ENCODE data around the gene ACD.

The ACD gene

GRCh38 chr16:67662653-67663010 lies 2.6 kb upstream of the ACD start:
- DNase-seq (ENCODE audit: low read depth in 2 of 3, low spot score in 1 of 3): no peak

DNA sequence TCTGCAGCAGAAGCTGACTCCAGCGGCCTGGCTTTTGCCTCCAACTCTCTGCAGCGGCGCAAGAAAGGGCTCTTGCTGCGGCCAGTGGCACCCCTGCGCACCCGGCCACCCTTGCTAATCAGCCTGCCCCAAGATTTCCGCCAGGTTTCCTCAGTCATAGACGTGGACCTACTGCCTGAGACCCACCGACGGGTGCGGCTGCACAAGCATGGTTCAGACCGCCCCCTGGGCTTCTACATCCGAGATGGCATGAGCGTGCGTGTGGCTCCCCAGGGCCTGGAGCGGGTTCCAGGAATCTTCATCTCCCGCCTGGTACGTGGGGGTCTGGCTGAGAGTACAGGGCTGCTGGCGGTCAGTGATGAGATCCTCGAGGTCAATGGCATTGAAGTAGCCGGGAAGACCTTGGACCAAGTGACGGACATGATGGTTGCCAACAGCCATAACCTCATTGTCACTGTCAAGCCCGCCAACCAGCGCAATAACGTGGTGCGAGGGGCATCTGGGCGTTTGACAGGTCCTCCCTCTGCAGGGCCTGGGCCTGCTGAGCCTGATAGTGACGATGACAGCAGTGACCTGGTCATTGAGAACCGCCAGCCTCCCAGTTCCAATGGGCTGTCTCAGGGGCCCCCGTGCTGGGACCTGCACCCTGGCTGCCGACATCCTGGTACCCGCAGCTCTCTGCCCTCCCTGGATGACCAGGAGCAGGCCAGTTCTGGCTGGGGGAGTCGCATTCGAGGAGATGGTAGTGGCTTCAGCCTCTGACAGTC lies 2.0 kb upstream of the ACD start:
- DNase-seq (ENCODE audit: low read depth in 2 of 3, low spot score in 1 of 3): no peak

DNA sequence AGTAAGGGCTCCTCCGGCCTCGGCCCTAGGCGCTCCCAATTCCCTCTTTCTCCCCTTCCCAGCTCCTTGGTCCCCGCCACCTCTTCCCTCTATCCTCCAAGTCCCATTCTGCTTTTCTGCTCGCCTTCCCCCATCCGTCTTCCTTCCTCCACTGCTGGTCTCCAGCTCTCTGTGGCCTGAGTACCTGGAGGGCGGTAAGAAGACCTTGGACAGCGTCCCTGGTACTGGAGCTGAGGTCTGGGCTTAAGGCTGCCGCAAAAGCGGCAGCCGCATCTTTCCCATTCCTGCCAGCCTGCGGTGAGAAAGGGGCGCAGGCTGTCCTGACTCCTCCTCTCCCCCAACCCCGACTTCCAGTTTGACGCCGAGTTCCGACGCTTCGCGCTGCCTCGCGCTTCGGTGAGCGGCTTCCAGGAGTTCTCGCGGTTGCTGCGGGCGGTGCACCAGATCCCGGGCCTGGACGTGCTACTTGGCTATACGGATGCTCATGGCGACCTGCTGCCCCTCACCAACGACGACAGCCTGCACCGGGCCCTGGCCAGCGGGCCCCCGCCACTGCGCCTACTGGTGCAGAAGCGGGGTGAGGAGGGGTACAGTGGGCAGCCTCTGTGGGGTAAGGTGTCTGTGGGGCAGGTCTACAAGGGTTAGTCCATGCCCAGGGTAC lies 1.2 kb upstream of the ACD start:
- DNase-seq (ENCODE audit: low read depth in 2 of 3, low spot score in 1 of 3): no peak

- peak; percentile 91 to 95 (median 95) for DNase-seq (ENCODE audit: low read depth in 2 of 3, low spot score in 1 of 3)
These were observed 536 bp upstream of the ACD start, which contains the start of gene PARD6A for GRCh38 chr16:67660564-67661028. Gene PARD6A (plus strand): TSS chr16:67660960. CDS start chr16:67661039, 79 bp downstream.

DNA sequence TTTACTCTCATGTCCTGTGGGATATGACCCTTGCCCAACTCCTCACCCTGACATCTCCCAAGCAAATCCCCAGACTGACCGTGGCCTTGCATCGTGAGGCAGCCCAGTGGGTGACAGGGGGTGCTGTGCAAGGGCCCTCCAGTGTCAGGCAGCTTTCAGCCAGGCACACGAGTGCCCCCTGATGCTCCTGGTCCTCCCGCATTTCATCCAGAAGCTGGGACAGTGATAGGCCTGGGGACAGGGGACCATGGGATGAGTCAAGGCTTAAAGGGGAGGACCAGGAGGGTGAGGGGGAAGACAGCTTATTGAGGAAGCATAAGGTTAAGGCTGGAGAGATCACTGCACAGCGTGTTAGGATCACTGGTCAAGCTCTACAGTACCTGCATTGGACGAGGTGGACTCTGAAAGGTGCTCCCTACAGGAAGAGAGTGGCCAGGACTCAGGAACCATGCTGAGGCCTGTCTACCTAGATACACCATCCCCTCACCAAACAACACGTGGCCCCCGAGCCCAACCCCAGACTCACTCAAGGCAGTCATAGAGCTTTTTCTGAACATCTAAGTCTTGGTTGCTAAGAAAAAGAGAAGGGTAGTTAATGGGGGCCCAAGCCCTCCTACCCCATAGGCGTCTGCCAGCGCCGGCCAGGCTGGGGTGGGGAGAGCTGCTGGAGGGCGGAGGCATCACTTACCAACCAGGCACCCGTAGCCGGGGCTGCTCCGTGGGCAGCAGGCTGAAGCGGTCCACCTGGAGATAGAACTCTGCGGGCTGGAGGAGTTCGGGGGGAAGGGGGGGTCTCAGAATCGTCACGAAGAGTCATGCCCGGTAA lies 998 bp downstream of the ACD start:
- no peak for DNase-seq (ENCODE audit: low read depth in 2 of 3, low spot score in 1 of 3)

DNA sequence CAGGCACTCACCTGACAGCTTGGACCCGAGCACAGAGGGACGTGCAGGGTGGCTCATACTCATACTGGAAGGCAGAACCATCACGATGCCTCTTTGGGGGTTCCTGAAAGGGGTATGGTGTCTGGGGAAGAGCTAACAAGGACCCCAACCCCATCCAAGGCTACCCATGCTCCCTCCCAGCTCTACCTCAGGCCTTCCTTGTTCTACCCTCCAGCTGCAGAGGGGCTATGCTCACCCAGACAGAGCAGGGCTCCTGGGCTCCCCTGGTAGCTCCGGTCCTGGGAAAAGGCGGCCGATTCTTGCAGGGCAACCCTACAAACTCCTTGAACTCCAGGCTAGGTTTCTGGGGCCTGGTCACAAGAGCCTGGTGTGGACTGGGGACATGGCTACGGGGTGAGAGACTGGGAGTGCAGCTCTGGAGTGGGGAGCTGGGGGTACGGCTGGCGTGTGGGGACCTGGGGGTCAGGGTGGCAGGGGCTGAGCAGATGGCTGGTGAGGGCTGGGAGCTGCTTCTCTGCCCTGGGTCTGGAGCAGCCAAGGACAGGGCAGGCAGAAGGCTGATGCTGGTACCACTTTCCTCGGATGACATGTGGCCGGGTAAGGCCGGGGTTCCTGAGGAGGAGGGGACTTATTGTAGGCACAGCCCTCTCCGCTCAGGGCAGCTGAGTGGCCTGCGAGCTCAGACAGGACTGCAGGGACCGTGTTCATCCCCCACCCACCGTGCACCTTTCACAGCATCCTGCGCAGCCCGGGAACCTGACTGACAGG lies 2.1 kb downstream of the ACD start:
- no peak for DNase-seq (ENCODE audit: low read depth in 2 of 3, low spot score in 1 of 3)

DNA sequence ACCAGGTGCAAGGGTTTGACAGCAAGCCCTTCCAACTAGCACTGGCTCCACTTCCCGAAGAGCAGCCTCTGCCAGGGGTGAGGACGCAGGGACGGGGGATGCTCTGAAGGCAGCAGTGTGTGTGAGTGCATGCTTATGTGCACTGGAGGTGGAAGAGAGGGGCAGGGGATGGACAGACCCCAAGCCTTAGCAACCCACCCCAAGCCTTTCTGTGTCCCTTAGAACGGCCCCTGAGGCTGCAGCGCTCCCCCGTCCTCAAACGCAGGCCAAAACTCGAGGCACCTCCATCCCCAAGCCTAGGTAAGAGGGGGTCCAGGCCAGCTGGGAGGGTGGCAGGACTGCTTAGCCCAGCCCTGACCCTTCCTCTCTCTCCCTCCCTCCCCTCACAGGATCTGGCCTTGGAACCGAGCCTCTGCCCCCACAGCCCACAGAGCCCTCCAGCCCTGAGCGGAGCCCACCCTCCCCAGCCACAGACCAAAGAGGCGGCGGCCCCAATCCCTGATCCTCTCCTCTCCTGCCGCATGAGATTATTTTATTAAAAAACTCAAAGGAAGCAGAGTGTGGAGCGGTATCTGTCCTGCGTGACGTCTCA lies 2.9 kb downstream of the ACD start:
- DNase-seq (ENCODE audit: low read depth in 2 of 3, low spot score in 1 of 3): no peak

DNA sequence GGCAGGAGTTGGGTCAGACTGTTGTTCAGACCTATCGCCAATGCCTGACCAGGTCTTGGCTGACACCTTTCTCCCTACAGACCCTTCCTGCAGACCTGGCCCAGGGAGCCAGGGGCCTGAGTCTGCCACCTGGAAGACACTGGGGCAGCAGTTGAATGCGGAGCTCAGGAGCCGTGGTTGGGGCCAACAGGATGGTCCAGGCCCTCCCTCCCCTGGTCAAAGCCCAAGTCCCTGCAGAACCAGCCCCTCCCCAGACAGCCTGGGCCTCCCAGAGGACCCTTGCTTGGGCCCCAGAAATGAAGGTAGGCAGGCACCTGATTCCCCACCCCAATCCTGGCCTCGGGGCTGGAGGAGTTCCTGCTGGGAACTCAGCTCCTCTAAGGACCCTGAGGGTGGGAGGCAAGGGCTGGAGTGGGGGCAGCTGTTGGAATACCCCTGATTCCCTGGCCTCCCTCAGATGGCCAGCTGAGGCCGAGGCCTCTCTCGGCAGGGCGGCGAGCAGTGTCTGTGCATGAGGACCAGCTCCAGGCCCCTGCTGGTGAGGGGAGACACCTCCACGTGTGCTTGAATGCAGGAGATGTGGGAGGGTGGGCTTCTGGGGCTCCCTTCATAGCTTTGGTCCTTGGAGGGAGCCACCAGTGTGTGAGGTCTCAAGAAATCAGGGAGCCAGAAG lies 3.6 kb downstream of the ACD start:
- no peak for DNase-seq (ENCODE audit: low read depth in 2 of 3, low spot score in 1 of 3)

- no peak for DNase-seq (ENCODE audit: low read depth in 2 of 3, low spot score in 1 of 3)
These were observed 4.7 kb downstream of the ACD start for GRCh38 chr16:67655363-67655762.

- DNase-seq (ENCODE audit: low read depth in 2 of 3, low spot score in 1 of 3): no peak
These were observed 5.6 kb downstream of the ACD start for GRCh38 chr16:67654403-67654911.

GRCh38 chr16:67653789-67654402 lies 6.2 kb downstream of the ACD start:
- DNase-seq (ENCODE audit: low read depth in 2 of 3, low spot score in 1 of 3): no peak

- no peak for DNase-seq (ENCODE audit: low read depth in 2 of 3, low spot score in 1 of 3)
These were observed 6.8 kb downstream of the ACD start for GRCh38 chr16:67653128-67653788.

DNA sequence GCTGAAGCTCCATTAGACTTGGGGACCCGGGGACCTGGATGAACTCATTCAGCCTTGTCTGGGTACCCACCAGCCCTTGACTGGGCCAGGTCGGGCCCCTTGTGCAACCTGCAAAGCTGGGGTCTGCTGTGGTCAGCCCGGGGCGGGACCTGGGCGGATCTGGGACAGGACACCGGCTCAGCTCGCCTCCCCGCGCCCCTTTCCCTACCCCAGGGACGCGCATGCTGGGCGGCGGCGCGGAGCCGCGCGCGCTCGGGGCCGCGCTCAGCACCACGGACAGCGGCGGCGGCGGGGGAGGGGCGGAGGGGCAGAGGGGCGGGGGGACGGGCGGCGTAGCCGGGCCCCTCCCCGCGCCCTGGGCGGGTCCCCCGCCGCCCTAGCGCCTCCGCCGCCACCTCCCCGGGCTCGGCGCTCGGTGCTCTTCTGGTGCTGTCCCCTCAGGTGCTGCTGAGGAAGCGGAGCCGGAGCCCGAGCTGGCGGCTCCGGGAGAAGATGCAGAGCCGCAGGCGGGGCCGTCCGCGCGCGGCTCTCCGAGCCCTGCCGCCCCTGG lies 7.4 kb downstream of the ACD start:
- DNase-seq (ENCODE audit: low read depth in 2 of 3, low spot score in 1 of 3): no peak

GRCh38 chr16:67651847-67652246 lies 8.2 kb downstream of the ACD start:
- DNase-seq (ENCODE audit: low read depth in 2 of 3, low spot score in 1 of 3): no peak

DNA sequence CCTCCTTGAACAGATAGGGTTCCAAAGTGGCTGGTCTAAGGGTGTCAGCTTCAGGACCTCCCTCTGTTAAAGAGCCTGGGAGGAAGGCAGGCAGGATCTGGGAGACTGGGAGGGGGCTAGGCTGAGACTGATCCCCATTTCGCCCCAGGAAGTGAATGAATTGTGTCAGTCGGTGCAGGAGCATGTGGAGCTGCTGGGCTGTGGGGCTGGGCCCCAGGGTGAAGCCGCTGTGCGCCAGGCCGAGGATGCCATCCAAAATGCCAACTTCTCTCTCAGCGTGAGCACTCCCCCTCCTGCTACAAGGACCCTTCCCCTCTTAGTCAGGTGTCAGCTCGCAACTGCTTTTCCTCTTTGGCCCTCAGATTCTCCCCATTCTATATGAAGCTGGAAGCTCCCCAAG lies 9.0 kb downstream of the ACD start:
- DNase-seq (ENCODE audit: low read depth in 2 of 3, low spot score in 1 of 3): no peak

- DNase-seq (ENCODE audit: low read depth in 2 of 3, low spot score in 1 of 3): no peak
These were observed 10.0 kb downstream of the ACD start for GRCh38 chr16:67650023-67650422.

DNA sequence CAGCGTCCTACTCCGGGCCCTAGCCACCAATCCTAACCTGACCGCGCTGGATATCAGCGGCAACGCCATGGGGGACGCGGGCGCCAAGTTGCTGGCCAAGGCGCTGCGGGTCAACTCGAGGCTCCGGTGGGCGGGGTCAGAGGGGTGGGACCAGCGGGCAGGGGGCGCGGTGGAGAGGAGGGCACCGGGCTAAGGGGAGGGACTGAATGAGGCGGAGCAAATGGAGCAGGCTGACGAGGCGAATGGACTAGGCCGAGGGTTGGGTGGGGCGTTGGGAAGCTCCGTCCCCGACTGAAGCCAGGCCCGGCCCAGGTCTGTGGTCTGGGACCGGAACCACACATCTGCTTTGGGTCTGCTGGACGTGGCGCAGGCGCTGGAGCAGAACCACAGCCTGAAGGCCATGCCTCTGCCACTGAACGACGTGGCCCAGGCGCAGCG lies 10.5 kb downstream of the ACD start:
- no peak for DNase-seq (ENCODE audit: low read depth in 2 of 3, low spot score in 1 of 3)

- no peak for DNase-seq (ENCODE audit: low read depth in 2 of 3, low spot score in 1 of 3)
These were observed 11.2 kb downstream of the ACD start for GRCh38 chr16:67648764-67649407.
